Activated CD8-positive, alpha-beta T cell treated with anti-CD3 and anti-CD28 coated beads, Interleukin-2, amount 10 ng/mL, durations not matched to agents 7 days and 5 days (primary cell): Measurements from ENCODE around the gene FMN2. TPM values are rescaled to one million over a fixed set of nuclear protein-coding genes. Genes with fewer than 3 reads are reported as not detected.
"Not testable (repeated sequence)": the region's sequence is repeated elsewhere in the genome, so short reads cannot be mapped to it uniquely, and the experiment has no call there.

Experiments used
- ATAC-seq: fragments of 150-1000 bp; cut with Tn5 transposase; one replicate; pipeline ENCODE4 v1.10.0; 2021; ENCODE audit warnings: moderate library complexity
- CTCF ChIA-PET: fragments of 350-600 bp; sonication (Branson Sonifier 250); formaldehyde crosslinking; loops from one replicate; lab custom pipeline; 2021; ENCODE audit warnings: antibody characterized with exemption; lab: Charles Lee
- POLR2A ChIA-PET: fragments of 350-600 bp; sonication (Branson Sonifier 250); formaldehyde crosslinking; loops from one replicate; lab custom pipeline; 2021; ENCODE audit warnings: antibody characterized with exemption; lab: Charles Lee
- DNase-seq: peaks from one replicate; pipeline ENCODE4 v3.0.0-alpha.2; 2020
- H3K27ac Mint-ChIP-seq: one replicate; pipeline ENCODE4 v1.8.0; 2021; ENCODE audit warnings: mild to moderate bottlenecking, mixed read lengths
- H3K27me3 Mint-ChIP-seq: one replicate; pipeline ENCODE4 v1.8.0; 2021; ENCODE audit warnings: low read depth, mixed read lengths
- H3K36me3 Mint-ChIP-seq: one replicate; pipeline ENCODE4 v1.8.0; 2021; ENCODE audit warnings: low read depth, mixed read lengths
- H3K4me1 Mint-ChIP-seq: one replicate; pipeline ENCODE4 v1.8.0; 2021; ENCODE audit warnings: low read depth, mixed read lengths
- H3K4me3 Mint-ChIP-seq: one replicate; pipeline ENCODE4 v1.8.0; 2021; ENCODE audit warnings: mild to moderate bottlenecking, mixed read lengths
- H3K9me3 Mint-ChIP-seq: one replicate; pipeline ENCODE4 v1.8.0; 2022; ENCODE audit warnings: mixed read lengths; ENCODE audit not compliant: insufficient read depth
- total RNA-seq, 2 experiments: library from RNA; stranded (reverse); gene quantifications; one replicate each; pipeline ENCODE4 v1.2.3, GENCODE V29; 2021

The FMN2 gene
- total RNA-seq, 2 experiments from 2014 or later = not detected

GRCh38 chr1:240247899-240248298 is 156.2 kb downstream of the FMN2 start:
- ATAC-seq (no peak), DNase-seq (no peak)
- H3K27ac Mint-ChIP-seq = no peak overlapping the region
- H3K27me3 Mint-ChIP-seq = no peaks in the 10 kb centered on the region
- CTCF ChIA-PET = no interaction called here
- no peaks in the 10 kb centered on the region for H3K36me3 Mint-ChIP-seq
- POLR2A ChIA-PET = no interaction called here
- H3K4me1 Mint-ChIP-seq = no peaks in the 10 kb centered on the region
- peaks cover 15% of the 10 kb centered on the region for H3K9me3 Mint-ChIP-seq
- no peak overlapping the region for H3K4me3 Mint-ChIP-seq

- Mint-ChIP-seq H3K27ac (no peak overlapping the region), H3K9me3 (peaks cover 23% of the 10 kb centered on the region), H3K36me3 (no peaks in the 10 kb centered on the region), H3K27me3 (no peaks in the 10 kb centered on the region), H3K4me1 (no peaks in the 10 kb centered on the region), H3K4me3 (no peak overlapping the region)
- POLR2A ChIA-PET = no interaction called here
- no peak for DNase-seq
- CTCF ChIA-PET = no interaction called here
- no peak for ATAC-seq
Observed at GRCh38 chr1:240254006-240254405, 162.3 kb downstream of the FMN2 start.

GRCh38 chr1:240254778-240255291 is 163.2 kb downstream of the FMN2 start:
- no peak overlapping the region for H3K4me3 Mint-ChIP-seq
- ATAC-seq (no peak), DNase-seq (no peak)
- no peaks in the 10 kb centered on the region for H3K4me1 Mint-ChIP-seq
- H3K36me3 Mint-ChIP-seq = no peaks in the 10 kb centered on the region
- peaks cover 23% of the 10 kb centered on the region for H3K9me3 Mint-ChIP-seq
- ChIA-PET POLR2A (no interaction called here), CTCF (no interaction called here)
- H3K27me3 Mint-ChIP-seq = no peaks in the 10 kb centered on the region
- no peak overlapping the region for H3K27ac Mint-ChIP-seq

- Mint-ChIP-seq H3K9me3 (peaks cover 23% of the 10 kb centered on the region), H3K4me3 (no peak overlapping the region), H3K4me1 (no peaks in the 10 kb centered on the region), H3K27ac (no peak overlapping the region), H3K27me3 (no peaks in the 10 kb centered on the region), H3K36me3 (no peaks in the 10 kb centered on the region)
- CTCF ChIA-PET = no interaction called here
- no peak for DNase-seq
- ATAC-seq = no peak
- POLR2A ChIA-PET = no interaction called here
Observed at GRCh38 chr1:240255922-240256321, 164.2 kb downstream of the FMN2 start.

GRCh38 chr1:240256836-240257503 is 165.3 kb downstream of the FMN2 start:
- CTCF ChIA-PET = no interaction called here
- H3K27ac Mint-ChIP-seq = no peak overlapping the region
- no peak overlapping the region for H3K4me3 Mint-ChIP-seq
- POLR2A ChIA-PET = no interaction called here
- no peaks in the 10 kb centered on the region for H3K36me3 Mint-ChIP-seq
- H3K4me1 Mint-ChIP-seq = no peaks in the 10 kb centered on the region
- DNase-seq = no peak
- ATAC-seq = no peak
- H3K9me3 Mint-ChIP-seq = peaks cover 19% of the 10 kb centered on the region
- no peaks in the 10 kb centered on the region for H3K27me3 Mint-ChIP-seq

- Mint-ChIP-seq H3K4me1 (no peaks in the 10 kb centered on the region), H3K27me3 (no peaks in the 10 kb centered on the region), H3K4me3 (no peak overlapping the region), H3K9me3 (peaks cover 8% of the 10 kb centered on the region), H3K27ac (no peak overlapping the region), H3K36me3 (no peaks in the 10 kb centered on the region)
- POLR2A ChIA-PET = no interaction called here
- CTCF ChIA-PET = no interaction called here
- no peak for ATAC-seq
- DNase-seq = no peak
Observed at GRCh38 chr1:240258910-240259309, 167.2 kb downstream of the FMN2 start.

- H3K36me3 Mint-ChIP-seq, H3K27ac Mint-ChIP-seq, DNase-seq, H3K4me1 Mint-ChIP-seq, H3K9me3 Mint-ChIP-seq, CTCF ChIA-PET, H3K27me3 Mint-ChIP-seq, H3K4me3 Mint-ChIP-seq, ATAC-seq, POLR2A ChIA-PET: not testable (repeated sequence)
Observed at GRCh38 chr1:240264494-240264893, 172.8 kb downstream of the FMN2 start.

GRCh38 chr1:240271081-240271480 is 179.4 kb downstream of the FMN2 start:
- CTCF ChIA-PET = no interaction called here

GRCh38 chr1:240274569-240274968 is 182.9 kb downstream of the FMN2 start:
- POLR2A ChIA-PET = no interaction called here
- no peak overlapping the region for H3K4me3 Mint-ChIP-seq

More at GRCh38 chr1:240271081-240271480, 179.4 kb downstream of the FMN2 start:
- Mint-ChIP-seq H3K36me3 (no peaks in the 10 kb centered on the region), H3K9me3 (peaks cover 3% of the 10 kb centered on the region), H3K4me1 (no peaks in the 10 kb centered on the region), H3K27ac (no peak overlapping the region), H3K4me3 (no peak overlapping the region), H3K27me3 (no peaks in the 10 kb centered on the region)
- ATAC-seq (no peak), DNase-seq (no peak)
- POLR2A ChIA-PET = no interaction called here

GRCh38 chr1:240275219-240275618 is 183.5 kb downstream of the FMN2 start:
- POLR2A ChIA-PET, ATAC-seq, DNase-seq, CTCF ChIA-PET, H3K9me3 Mint-ChIP-seq, H3K36me3 Mint-ChIP-seq, H3K4me3 Mint-ChIP-seq, H3K27me3 Mint-ChIP-seq, H3K27ac Mint-ChIP-seq, H3K4me1 Mint-ChIP-seq: not testable (repeated sequence)

More at GRCh38 chr1:240274569-240274968, 182.9 kb downstream of the FMN2 start:
- Mint-ChIP-seq H3K9me3 (no peaks in the 10 kb centered on the region), H3K36me3 (no peaks in the 10 kb centered on the region), H3K27me3 (no peaks in the 10 kb centered on the region), H3K27ac (no peak overlapping the region), H3K4me1 (no peaks in the 10 kb centered on the region)
- no peak for ATAC-seq
- no peak for DNase-seq
- CTCF ChIA-PET = no interaction called here

- no peaks in the 10 kb centered on the region for H3K9me3 Mint-ChIP-seq
- no peak overlapping the region for H3K4me3 Mint-ChIP-seq
- POLR2A ChIA-PET = no interaction called here
- H3K27me3 Mint-ChIP-seq = no peaks in the 10 kb centered on the region
- CTCF ChIA-PET = no interaction called here
- H3K36me3 Mint-ChIP-seq = no peaks in the 10 kb centered on the region
- DNase-seq (no peak), ATAC-seq (no peak)
- no peaks in the 10 kb centered on the region for H3K4me1 Mint-ChIP-seq
- no peak overlapping the region for H3K27ac Mint-ChIP-seq
Observed at GRCh38 chr1:240278082-240278481, 186.4 kb downstream of the FMN2 start.

GRCh38 chr1:240280560-240281322 is 189.1 kb downstream of the FMN2 start:
- DNase-seq = no peak
- no peaks in the 10 kb centered on the region for H3K4me1 Mint-ChIP-seq
- H3K4me3 Mint-ChIP-seq = no peak overlapping the region
- ChIA-PET POLR2A (no interaction called here), CTCF (no interaction called here)
- ATAC-seq = no peak
- H3K9me3 Mint-ChIP-seq = no peaks in the 10 kb centered on the region
- H3K27me3 Mint-ChIP-seq = no peaks in the 10 kb centered on the region
- H3K36me3 Mint-ChIP-seq = no peaks in the 10 kb centered on the region
- no peak overlapping the region for H3K27ac Mint-ChIP-seq
